Measurements from ENCODE around the gene RECQL5.

Gene RECQL5

DNA sequence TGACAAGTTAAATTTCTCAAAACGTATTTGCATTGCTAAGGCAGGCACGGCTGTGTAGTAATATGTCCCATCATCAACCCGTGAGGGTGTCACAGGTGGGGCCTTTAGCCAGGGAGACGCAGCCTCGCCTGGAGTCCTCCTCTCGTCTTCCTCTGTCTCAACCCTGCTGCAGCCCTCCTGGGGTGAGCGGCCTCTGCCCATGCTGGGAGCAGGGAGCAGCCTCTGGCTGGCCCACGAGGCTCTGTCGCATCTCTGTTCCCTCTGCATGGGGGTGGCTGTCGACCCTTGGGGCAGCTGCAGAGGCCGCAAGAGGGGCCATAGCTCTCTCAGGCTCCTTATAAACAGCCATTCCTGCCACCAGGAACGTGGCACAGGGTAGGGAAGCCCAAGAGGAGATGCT, 34.5 kb downstream of the RECQL5 start:
- DNase-seq: no peak

DNA sequence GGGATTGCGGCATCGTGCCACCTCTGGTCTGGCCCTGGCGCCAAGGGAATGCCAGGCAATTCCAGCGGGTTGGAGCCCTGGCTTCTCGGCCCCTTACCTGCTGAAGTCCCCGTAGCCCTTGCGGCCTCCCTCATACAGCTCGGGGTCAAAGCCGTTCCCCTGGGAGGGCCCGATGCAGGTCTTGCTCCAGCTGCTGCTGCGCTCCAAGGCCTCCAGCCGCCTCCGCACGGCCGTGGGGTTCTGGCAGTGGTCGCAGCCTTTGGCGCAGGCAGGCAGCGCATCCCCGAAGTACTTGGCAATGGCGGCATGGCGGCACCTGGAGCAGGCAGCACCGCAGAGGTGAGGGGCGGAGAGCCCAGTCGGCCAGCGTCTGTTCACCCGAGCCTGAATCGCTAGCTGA, 35.6 kb downstream of the RECQL5 start:
- DNase-seq: no peak

DNA sequence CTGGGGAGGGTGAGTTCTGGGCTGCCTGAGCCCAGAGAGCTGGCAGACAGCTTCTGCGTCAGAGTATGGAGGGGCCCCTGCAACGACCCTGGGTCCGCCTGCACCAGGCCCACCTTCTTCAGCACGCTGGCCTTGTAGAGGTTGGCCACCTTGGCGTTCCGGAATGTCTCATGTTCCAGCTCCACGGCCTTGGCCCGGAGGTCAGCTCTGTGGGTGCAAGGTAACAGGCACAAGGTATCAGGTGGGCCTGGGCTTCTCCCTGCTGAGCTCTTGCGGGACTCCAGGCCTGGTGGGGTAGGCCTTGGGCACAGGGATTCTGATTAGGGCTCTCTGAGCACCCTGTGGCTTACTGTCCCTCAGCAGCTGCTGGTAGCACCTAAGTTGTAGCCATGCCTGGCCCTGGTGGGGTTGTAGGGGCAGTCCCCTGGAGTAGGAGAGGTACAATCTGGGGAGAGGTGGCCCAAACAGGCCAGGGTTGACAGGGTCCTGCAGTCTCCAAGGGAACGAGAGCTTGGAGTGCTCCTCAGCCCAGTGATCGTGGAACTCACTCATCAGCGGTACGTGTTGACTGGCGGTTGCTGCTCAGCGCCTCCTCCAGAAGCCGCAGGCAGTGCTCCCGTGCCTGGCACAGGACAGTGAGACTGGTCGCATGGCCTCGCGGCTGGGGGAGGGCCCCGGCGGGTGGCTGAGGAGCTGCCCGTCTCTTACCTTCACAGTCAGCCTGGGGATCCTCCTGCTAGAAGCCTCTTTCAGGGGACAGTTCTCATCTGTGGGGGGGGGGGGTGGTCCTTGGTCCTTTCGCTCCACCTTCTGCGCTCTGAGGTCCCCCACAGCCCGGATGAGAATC, 36.7 kb downstream of the RECQL5 start:
- no peak for DNase-seq

DNA sequence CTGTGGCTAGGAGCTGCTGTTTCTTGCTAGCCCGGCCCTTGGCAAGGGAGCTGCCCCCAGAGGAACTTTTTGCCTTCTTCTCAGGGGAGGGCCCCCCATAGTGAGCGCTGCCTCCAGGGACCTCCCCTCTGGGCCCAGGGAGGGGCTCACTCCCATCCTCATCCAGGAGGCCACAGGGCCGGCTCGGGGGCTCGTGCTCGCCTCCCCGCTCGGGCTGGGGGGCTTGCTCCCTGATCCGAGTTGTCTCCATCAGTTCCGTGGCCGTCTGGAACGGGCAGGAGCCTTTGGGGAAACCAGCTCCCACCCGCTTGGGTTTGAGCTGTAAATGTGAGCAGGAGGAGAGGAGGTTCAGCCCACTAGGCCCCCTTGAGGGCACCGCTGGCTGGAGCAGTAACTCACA, 37.8 kb downstream of the RECQL5 start:
- no peak for DNase-seq

DNA sequence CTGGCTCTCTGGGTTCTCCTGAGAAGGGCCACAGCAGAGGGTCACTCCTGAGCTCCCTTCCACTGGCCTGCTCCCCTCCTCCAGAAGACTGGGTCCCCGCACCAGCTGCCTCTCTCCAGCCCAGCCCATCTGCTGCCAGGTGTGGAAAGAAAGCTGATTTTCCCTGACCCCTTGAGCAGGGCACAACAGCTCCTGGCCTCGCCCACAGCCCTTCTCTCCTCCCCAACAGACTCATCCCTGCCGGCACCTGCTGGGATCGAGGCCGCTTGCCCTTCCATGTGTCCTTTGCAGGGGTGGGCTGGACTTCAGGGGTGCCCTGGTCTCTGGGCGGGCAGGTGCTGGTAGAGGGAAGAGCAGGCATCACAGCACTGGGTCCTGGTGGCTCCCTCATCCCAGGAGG, 38.5 kb downstream of the RECQL5 start:
- DNase-seq: no peak

DNA sequence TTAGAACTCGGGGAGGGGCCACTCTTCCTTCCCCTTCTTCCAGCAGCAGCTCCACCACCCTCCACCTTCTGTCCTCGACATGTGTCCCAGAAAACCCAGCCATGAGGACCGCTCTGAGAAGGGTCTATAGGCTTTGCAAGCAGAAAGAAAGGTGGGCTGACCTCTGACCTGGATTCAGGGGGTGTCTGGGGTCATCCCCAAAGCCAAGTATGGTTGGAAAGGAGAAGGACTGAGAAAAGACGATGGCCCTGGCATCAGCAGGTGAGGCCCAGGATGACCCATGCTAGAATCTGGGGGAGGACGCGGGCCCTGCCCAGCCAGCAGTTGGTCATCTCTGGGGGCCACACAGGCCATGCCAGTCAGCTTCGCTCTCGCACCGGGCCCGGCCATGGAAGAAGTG, 39.9 kb downstream of the RECQL5 start:
- no peak for DNase-seq

DNA sequence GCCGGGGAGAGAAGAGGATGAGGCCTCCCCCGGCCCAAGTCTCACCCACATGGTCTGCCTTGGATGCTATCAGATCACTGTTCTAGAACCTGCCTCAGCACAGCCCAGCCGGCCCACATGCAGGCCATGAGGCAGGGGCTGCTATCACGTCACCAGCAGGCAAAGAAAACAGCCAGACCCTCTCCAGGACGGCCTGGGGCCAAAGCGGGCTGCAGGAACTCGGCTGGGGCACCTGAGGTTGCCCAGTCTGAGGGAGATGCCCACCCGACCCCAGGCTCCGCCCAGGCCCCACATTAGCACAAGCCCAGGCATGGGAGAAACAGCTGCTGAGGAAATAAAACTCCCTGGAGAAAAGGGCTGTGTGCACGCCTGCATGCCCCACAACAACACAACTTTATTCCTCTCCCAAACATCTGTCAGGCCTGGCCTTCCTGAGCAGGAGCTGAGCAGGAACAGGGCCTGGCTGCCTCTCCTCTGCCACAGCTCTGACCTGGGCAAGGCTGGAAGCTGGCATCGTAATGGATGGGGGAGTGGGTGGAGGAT, 40.4 kb downstream of the RECQL5 start:
- DNase-seq: no peak

DNA sequence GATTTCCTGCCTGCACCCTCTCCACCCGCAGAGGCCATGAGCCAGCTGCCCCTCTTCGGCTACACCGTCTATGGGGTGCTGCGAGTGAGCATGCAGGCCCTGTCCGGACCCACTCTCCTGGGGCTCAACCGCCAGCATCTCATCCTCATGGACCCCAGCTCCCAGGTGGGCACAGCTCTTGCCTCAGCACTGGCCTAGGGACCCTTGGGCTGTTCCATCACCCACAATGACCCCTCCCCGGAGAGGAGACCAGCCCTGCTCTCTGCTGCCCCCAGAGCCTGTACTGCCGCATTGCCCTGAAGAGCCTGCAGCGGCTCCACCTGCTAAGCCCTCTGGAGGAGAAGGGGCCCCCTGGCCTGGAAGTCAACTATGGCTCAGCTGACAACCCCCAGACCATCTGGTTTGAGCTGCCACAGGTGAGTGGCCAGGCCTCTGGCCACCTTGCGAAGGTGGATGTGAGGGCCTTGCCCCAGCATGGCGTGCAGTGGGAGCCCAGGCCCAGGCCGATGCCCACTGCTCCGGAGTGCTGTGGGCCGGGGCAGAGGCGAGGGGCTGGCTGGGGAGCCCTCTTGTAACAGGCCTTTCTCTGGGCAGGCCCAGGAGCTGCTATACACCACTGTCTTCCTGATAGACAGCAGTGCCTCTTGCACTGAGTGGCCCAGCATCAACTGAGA, 41.0 kb downstream of the RECQL5 start:
- DNase-seq: peak; percentile 23 to 31

DNA sequence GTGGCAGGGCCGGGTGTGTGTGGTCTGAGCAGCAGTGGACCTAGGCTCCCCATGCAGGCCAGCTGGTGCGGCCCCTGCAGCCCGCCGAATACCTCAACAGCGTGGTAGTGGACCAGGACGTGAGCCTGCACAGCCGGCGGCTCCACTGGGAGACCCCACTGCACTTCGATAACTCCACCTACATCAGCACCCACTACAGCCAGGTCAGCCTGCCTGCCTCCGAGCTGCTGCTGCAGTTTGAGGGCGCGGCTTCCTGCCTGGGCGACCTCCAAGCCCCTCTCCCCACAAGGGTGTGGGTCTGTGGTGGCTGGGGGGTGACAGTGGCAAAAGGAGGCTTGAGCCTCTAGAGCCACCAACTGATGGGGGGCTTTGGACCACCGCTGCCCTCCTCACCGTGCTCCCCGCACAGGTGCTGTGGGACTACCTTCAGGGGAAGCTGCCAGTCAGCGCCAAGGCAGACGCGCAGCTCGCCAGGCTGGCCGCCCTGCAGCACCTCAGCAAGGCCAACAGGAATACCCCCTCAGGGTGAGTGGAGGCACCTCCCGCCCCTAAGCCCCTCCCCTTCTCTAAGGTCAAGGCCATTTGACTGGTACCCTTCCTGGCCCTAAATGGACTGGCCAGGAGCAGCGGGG, 42.1 kb downstream of the RECQL5 start:
- no peak for DNase-seq

DNA sequence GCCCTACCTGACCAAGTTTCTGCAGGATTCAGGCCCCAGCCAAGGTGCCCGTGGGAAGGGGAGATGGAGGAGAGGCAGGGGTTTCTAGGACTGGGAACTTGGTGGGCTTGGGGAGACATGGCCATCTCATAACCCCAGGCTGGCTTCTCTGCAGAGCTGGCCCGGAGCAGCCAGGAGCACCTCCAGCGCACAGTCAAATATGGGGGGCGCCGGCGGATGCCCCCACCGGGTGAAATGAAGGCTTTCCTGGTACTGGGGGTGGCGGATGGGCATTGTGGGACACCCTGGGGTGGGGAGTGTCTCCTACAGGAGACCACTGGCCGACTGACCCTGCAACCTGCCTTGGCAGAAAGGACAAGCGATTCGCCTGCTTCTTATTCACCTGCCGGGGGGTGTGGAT, 42.9 kb downstream of the RECQL5 start:
- DNase-seq: no peak

DNA sequence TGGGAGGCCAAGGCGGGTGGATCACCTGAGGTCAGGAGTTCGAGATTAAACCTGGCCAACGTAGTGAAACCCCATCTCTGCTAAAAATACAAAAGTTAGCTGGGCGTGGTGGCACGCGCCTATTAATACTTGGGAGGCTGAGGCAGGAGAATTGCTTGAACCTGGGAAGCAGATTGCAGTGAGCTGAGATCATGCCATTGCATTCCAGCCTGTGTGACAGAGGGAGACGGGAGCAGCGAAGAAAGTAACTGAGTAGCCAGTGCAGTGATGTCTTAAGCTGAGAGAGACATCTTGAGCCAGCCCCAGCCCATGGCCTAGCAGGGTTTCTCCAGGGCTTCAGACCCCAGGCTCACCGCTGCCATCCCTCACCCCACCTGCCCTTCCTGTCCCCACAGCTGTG, 43.6 kb downstream of the RECQL5 start:
- no peak for DNase-seq

DNA sequence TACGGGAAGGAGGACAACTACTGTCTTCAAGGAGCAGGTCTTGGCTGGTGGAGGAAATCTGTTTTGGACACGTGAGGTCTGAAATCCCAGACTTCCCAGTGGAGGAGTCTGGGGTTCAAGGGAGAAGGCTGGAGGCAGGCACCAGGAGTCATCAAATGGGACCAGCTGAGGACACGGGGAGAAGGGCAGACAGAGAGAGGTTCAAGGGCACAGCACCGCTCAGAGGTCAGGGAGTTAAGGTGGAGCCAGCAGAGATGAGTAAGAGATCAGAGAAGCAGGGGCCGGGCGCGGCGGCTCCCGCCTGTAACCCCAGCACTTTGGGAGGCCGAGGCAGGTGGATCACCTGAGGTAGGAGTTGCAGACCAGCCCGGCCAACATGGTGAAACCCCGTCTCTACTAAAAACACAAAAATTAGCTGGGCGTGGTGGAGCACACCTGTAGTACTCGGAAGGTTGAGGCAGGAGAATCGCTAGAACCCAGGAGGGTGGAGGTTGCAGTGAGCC, 44.1 kb downstream of the RECQL5 start:
- no peak for DNase-seq

DNA sequence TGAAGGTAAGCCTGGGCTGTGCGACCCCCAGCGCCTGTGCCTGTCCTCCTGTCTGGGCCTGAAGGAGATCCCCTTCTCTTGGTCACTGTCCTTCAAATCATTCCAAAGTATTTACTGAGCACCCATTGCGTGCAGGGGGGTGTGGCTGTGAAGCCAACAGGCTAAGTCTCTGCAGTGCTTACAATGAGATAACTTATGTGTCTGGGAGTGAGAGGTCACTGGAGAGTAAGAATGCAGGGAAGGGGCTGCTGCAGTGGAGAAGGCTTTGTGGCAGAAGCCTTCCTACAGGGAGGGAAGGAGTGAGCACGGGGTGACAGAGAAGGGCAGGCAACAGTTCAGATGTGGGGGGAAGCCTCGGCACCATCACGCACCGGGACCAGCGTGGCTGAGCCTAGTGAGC, 44.9 kb downstream of the RECQL5 start:
- no peak for DNase-seq

DNA sequence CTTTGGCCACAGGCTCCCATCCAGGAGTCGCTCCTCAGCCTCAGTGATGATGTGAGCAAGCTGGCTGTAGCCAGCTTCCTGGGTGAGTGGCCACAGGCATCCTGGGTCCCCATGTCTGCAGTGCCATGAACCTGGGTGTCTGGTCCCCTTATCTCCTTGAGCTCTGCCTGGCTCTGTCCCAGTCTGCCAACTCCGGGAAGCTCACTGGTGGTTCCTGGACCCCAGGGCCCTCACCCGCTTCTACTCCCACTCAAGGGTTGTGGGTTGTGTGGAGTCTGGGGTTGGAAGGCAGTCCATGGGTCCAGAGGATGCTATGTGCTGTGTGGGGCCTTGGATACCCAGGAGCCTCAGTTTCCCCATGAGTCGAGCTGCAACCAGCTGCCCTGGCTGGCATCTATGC, 45.5 kb downstream of the RECQL5 start:
- no peak for DNase-seq

DNA sequence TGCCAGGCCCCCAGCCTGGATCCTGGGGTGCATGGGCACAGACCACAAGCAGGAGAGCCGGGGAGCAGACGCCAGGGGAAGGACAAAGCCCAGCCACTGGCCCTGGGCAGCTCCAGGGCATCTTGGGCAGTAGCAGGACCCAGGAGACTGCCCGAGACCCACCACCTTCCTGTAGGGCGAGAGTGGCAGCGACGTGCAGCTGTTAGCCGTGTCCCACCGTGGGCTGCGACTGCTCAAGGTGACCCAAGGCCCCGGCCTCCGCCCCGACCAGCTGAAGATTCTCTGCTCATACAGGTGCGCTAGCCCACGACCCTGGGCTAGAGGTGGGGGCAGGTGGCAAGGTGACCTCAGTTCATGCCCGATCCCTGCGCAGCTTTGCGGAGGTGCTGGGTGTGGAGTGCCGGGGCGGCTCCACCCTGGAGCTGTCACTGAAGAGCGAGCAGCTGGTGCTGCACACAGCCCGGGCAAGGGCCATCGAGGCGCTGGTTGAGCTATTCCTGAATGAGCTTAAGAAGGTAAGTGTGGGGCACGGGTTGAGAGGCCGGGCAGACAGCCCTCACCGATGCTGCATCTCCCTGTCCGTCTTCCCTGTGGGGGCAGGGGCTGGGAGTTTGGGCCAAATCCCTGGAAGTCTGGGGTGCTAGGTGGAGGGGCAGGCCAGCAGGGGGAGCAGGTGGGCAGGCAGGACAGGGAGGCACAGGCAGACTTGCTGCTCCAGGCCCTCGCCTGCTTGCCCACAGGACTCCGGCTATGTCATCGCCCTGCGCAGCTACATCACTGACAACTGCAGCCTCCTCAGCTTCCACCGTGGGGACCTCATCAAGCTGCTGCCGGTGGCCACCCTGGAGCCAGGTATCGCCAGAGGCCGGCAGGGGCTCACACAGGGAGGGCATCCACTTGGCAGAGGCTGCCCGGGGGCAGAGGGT, 47.2 kb downstream of the RECQL5 start:
- peak; percentile 26 to 44 for DNase-seq

DNA sequence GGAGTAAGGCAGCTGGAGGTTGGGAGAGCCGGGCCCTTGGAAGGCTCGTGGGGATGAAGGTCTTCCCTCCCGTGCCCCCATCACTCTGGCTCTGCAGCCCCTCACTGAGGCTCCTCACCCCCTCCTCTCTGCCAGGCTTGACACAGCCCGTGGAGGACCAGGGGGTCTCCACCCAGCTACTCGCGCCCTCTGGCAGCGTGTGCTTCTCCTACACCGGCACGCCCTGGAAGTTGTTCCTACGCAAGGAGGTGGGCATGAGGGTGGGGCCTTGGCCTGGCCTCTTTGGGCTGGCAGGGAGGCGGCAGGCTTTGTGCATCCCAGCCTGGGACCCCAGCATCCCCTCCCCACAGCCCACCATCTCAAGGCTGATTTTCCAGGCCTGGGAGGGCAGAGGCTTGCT, 49.3 kb downstream of the RECQL5 start:
- DNase-seq: no peak

DNA sequence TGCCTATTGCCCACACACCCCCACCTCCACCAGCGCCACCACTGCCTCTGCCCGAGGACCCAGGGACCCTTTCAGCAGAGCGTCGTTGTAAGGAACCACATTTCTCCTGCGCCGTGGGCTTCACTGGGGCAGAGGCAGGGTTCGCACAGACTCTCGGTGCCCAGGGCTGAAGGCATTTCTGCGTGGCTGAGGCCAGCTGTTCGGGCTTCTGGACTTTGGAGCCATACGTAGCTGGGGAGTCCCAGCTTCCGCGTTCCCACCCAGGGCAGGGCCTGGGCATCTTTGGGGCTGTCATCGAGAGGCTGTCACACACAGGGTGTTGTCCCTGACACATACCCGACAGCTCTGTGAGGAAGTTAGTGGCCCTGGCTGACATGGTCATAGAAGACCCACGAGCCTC, 49.7 kb downstream of the RECQL5 start:
- no peak for DNase-seq

DNA sequence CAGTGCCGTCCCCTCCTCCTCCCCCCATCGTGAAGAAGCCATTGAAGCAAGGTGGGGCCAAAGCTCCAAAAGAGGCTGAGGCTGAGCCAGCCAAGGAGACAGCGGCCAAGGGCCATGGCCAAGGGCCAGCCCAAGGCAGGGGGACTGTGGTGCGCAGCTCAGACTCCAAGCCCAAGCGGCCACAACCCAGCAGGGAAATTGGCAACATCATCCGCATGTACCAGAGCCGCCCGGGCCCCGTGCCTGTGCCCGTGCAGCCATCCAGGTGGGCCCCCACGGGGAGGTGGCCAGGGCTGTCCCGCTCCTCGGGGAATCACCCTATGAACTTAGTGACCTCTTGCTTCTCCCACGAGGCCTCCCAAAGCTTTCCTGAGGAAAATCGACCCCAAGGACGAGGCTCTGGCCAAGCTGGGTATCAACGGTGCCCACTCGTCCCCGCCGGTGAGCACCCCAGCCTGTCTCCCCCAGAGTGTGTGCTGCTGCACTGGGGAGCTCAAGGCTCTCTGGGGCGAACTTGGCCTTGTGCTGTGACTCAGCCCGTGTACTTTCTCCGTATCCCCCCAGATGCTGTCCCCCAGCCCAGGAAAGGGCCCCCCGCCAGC, 50.3 kb downstream of the RECQL5 start:
- no peak for DNase-seq

DNA sequence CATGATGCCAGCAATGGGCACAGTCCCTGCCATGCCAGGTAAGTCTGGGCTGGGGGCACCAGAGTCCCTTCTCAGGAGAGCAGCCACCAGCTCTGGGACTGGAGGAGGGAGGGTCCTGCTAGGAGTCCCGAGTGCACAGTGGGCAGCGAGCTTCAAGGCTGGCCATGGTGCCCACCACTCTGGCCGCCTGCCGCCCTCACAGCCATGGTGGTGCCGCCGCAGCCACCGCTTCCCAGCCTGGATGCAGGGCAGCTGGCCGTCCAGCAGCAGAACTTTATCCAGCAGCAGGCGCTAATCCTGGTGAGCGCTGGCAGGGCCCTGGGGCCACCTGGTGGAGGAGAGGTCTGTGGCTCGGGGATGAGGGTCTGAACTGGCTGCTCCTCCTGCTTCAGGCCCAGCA, 51.7 kb downstream of the RECQL5 start:
- no peak for DNase-seq

DNA sequence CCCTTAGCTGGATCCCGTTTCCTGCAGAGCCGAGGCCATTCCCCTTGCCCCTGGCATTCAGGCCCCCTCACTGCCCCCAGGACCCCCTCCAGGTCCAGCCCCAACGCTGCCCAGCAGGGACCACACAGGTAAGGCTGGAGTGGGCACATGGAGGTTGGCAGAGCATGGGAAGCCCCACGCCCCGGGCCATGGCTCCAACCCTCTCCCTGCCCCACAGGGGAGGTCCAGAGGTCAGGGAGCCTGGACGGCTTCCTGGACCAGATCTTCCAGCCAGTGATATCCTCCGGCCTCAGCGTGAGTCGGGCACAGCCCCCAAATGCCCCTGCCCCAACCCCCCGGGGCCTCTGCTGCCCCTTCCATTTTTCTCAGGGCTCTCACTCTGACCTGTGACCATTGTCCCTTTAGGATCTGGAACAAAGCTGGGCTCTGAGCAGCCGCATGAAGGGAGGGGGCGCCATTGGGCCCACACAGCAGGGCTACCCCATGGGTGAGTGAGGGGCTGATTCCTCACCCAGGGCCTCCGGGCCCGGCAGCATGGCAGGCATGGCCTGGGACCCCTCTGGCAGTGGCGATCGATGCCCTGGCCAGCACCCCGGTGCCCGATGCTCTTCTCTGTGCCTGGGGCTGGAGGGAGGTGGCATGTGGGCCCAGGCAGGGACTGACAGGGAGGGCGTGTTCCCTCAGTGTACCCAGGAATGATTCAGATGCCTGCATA, 52.2 kb downstream of the RECQL5 start:
- DNase-seq: no peak

DNA sequence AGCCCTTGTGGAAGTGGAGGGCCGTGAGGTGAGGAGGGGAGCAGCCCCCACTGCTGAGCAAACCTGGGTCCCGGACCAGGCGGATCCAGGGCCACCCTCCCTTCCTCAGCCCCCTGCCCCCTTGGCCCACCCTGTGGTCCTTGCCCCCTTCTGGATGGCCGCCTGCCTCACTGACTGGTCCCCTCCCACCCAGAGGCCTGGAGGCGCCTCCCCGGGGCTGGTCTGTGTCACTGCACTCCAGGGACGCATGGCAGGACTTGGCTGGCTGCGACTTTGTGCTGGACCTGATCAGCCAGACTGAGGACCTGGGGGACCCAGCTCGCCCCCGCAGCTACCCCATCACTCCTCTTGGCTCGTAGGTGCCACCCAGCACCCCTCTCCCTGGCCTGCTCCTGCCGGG, 52.9 kb downstream of the RECQL5 start:
- no peak for DNase-seq

Measured in stimulated activated CD4-positive, alpha-beta T cell treated with anti-CD3 and anti-CD28 coated beads, Interleukin-2, amount 100 ng/mL, for 24 hours (primary cell).